GM12872 (cell line): Measurements from ENCODE around the gene KRTAP20-2.

Source experiments
- TF ChIP-seq, protein P1 (sequence below): IDR thresholded peaks from 3 replicates; pipeline ENCODE4 v1.5.1; 2011; ENCODE audit warnings: low read depth, mild to moderate bottlenecking, low read length, moderate library complexity; ENCODE audit not compliant: insufficient read depth

Gene KRTAP20-2

GRCh38 chr21:30613836-30614235, 21.2 kb upstream of the KRTAP20-2 start, which contains the start of gene KRTAP6-1:
KRTAP6-1 (minus strand) TSS chr21:30613930; CDS start chr21:30613904, 26 bp downstream.
- TF ChIP-seq, protein P1, sequence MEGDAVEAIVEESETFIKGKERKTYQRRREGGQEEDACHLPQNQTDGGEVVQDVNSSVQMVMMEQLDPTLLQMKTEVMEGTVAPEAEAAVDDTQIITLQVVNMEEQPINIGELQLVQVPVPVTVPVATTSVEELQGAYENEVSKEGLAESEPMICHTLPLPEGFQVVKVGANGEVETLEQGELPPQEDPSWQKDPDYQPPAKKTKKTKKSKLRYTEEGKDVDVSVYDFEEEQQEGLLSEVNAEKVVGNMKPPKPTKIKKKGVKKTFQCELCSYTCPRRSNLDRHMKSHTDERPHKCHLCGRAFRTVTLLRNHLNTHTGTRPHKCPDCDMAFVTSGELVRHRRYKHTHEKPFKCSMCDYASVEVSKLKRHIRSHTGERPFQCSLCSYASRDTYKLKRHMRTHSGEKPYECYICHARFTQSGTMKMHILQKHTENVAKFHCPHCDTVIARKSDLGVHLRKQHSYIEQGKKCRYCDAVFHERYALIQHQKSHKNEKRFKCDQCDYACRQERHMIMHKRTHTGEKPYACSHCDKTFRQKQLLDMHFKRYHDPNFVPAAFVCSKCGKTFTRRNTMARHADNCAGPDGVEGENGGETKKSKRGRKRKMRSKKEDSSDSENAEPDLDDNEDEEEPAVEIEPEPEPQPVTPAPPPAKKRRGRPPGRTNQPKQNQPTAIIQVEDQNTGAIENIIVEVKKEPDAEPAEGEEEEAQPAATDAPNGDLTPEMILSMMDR, result no peak

DNA sequence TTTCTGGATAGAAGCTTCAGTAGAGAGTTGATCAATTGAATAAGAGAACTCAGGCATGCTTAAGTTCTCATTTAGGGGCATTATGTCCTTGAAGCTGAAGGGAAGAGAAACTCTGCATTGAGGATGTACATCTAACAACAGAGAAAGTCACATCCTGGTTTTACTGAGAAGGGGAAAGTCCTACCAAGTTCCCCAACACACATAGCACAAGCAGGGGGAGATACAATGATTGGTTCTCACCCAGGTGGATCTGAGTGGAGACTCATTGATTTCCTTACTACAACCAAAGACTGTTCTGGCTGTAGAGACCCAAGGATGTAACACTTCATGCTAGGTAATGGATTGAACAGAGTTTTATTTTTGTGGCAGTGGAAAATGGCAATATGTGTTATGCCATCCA, 19.8 kb upstream of the KRTAP20-2 start:
- TF ChIP-seq, protein P1, result no peak

DNA sequence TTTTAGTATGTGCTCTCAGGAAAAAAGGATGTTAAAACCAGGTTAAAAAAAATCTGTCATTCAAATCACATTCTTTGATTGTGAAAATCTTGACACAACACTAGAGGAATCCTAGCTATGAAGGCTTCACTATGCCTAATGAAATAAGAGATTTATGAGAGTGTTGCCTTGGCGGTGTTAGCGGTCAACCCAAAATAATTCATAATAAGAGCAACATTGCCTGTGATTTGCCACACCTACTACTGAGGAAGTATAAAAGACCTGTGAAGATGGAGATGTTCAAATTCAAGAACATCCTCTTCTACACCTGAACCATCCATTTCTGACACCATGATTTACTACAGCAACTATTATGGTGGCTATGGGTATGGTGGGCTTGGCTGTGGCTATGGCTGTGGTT, 18.9 kb upstream of the KRTAP20-2 start, which contains the start of gene KRTAP20-1:
Gene KRTAP20-1 (plus strand): TSS at position 301 of the 400 bp plus-strand sequence. CDS start 30 bp downstream, at position 331.
- TF ChIP-seq, protein P1, result no peak

- TF ChIP-seq, protein P1, result no peak
Measured at GRCh38 chr21:30620080-30620479, 14.9 kb upstream of the KRTAP20-2 start.

DNA sequence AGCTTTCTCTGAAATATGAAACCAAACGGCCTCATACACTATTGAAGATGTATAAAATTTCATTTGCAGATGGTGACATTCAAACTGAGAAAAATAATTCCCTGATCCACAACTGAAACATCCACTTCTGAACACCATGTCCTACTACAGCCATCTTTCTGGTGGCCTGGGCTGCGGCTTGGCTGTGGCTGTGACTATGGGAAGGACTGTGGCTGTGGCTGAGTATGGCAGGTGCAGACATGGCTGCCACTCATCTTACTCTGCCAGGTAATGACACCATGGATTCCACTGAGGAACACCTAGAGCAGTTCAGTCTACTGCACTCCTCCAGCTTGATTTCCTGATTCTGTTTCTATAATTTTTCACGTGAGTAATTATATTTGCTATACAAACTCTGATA, 14.5 kb upstream of the KRTAP20-2 start, which contains the start of gene KRTAP20-4:
Gene KRTAP20-4 (plus strand): TSS at position 106 of the 400 bp plus-strand sequence.
- TF ChIP-seq, protein P1, result no peak

DNA sequence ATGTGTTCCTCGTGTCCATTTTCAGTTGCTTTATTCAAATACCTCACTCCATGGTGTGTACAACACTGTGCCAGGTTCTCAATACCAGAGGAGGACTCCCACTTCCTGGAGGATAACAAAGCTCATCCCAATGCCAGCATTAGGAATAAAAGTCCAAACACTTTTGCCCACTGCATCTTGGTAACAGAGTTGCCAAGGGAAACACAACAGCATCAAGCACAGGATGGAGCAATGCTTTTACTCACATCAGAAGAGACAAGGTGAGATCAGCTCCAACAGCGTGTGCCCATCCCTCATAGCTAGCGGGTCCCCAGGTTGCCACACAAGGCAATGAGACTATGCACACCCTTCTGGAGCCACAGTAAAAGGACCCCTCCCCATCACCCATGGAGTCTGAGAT, 11.6 kb upstream of the KRTAP20-2 start:
- TF ChIP-seq, protein P1, result no peak

DNA sequence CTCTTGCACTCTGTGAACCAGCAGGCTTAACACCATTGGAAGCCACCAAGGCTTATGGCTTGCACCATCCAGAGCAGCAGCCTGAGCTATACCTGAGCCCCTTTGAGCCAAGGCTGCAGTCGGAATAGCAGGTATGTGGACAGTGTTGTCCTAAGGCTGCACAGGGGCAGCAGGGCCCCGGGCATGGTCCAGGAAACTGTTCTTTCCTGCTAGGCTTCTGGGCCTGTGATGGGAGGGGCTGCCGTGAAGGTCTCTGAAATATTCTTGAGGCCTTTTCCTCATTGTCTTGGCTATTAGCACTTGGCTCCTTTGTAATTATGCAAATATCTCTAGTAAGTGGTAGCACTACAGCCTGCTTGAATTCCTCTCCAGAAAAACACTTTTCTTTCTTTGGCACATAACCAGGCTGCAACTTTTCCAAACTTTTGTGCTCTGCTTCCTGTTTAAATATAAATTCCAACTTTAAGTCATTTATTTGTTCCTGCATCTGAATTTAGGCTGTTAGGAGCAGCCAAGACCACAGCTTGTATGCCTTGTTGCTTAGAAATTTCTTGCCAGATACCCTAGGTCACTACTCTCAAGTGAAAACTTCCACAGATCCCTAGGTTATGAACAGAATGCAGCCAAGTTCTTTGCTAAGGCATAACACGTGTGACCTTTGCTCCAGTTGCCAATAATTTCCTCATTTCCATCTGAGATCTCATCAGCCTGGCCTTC, 9.4 kb upstream of the KRTAP20-2 start:
- TF ChIP-seq, protein P1, result no peak
